ENCODE measurements around the gene KLHL21.
A peak's percentile ranks its signal among the peaks of the same experiment; 100 is the strongest.

KLHL21 gene

DNA sequence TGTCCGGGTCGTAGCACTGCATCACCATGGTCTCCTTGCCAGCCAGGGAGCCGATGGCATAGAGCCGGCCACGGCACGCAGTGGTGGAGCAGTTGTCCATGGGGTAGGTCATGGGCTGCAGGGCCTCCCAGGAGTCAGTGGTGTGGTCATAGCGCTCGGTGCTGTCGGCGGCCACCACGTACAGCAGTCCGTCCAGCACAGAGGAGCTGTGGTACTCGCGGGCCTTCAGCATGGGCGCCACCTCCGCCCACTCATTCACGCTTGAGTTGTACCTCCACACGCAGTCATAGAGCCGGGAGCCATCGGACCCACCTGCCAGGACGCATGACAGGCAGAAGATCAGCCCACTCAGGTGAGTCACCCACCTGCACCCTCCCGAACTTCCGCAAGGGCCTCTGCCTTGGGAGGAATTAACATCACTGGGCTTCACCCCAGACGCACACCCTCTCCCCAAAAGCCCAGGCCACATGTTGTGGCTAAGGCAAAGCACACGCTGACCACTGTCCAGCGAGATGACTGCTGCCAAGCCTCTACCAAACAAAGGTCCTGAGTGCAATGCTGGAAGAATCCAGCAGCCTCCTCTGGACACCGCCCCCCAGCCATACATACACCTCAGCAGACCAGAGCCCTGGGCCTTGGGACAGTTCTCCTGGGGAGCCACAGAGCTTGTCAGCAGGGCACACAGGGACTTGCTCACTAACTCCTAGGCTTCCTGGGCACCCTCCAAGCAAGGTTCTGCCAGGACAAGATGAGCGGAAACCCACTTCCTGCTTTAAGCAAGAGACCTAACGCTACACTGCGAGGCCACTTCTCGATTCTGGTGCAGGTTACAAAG, 3.3 kb downstream of the KLHL21 start:
- DNase-seq (ENCODE audit: low spot score), result peak; percentile 85

- no peak for DNase-seq (ENCODE audit: low spot score)
Observed at GRCh38 chr1:6597777-6598131, 4.9 kb downstream of the KLHL21 start.

DNA sequence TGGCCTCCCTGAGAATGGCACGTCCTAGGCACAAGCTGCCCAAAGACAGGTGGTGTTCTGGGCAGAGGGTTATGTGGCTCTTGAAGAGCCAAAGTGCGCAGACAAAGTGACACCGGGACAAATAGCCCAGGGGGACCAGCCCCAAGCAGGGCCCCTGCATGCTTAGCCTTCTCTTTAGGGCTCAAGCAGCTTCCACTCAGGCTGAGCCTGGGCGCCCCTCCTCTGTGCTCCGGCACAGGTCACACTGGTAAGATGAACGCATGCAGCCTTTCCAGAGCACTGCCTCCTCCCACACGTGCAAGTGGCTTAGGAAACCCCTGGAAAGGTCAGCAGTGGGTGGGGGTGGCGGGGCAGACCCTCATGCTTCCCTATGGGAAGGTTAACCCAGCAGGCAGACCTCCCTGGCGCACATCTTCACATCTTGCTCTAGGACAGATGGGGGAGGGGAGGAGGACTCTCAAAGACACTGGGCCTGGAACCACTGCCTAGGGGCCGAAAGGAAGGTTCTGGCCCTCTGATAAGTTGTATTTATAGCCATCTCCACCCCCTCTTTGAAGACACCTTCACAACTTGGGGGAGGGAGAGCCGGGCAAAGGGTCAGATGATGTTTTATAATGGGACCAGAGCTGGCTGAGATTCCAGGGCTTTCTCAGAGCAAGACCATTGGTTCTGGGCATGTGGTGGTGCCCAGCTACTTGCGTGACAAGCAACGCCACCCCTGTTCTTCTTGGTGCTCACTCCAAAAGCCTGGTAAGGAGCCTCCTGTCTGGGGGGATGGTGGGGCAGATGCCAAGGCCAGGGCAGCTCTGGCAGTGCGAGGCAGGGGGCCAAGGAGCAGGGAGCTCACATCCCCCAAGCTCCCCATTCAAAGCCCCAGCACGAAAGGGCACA, 5.5 kb downstream of the KLHL21 start:
- DNase-seq (ENCODE audit: low spot score), result no peak

DNA sequence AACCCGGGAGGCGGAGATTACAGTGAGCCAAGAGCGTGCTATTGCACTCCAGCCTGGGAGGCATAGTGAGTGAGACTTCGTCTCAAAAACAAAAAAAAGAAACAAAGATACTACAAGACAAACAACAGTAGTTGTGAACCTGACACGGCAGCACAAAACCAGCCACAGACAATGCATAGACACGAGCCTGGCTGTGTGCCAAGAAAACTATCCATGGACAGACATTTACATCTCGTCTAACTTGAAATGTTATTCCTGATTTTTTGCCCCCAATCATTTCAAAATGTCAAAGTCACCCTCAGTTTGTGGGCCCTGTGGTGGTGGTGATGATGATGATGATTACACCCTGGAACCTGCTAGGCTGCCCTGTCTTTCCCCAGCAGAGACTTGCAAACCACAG, 6.3 kb downstream of the KLHL21 start:
- DNase-seq (ENCODE audit: low spot score), result no peak

DNA sequence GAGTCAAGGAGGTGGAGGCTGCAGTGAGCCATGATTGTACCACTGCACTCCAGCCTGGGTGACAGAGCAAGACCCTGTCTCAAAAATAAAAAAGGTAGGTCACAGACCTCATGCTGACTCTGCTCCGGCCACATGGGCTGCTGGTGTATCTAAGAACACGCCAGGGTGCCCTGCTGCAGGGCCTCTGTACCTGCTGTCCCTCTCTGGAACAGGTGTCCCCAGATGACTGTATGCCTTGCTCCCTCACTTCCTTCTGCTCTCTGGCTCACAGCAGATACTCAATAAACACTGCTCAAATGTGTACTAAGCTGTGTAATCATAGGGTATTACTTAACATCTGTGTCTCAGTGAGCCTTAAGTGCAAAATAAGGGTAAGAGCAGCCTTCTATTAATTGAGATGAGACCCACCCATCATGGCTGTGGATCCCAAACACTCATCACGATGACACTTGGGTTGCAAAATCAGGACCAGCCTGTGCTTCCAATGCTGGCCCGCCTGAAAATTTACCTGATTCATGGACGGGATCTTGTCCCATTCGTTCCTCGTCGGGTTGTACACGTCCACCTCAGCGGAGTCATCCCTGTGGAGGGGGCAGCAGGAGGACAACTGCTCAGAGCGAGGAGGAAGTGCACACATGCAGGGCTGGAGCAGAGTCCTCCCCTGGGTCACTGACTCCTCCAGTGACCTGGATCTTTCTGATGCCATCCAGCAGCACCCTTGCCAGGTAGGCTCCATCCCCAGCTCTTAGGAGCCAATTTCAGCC, 7.5 kb downstream of the KLHL21 start:
- no peak for DNase-seq (ENCODE audit: low spot score)

- no peak for DNase-seq (ENCODE audit: low spot score)
Observed at GRCh38 chr1:6593810-6594209, 8.9 kb downstream of the KLHL21 start.

GRCh38 chr1:6592865-6593593, 9.6 kb downstream of the KLHL21 start:
- no peak for DNase-seq (ENCODE audit: low spot score)

- no peak for DNase-seq (ENCODE audit: low spot score)
Observed at GRCh38 chr1:6592441-6592840, 10.2 kb downstream of the KLHL21 start.

DNA sequence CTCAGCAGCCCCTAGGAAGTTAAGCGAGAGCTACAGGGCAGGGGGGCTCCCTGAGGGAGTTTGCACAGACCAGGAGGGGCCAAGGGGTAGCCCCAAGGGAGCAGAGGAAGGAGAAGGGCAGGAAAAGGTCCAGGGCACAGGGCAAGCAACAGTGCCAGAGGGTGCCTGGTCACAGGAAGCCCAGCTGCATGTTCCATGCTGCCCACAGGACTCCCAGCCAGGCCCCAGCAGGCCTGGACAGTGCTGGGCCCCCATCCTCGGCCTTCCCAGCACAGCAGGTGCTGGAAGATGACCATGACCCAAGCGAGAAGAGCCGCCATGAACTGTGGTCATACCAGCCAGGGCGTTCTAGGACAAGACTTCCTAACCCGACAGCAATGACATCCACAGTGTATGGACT, 11.0 kb downstream of the KLHL21 start:
- no peak for DNase-seq (ENCODE audit: low spot score)

- no peak for DNase-seq (ENCODE audit: low spot score)
Observed at GRCh38 chr1:6591222-6591621, 11.4 kb downstream of the KLHL21 start.

DNA sequence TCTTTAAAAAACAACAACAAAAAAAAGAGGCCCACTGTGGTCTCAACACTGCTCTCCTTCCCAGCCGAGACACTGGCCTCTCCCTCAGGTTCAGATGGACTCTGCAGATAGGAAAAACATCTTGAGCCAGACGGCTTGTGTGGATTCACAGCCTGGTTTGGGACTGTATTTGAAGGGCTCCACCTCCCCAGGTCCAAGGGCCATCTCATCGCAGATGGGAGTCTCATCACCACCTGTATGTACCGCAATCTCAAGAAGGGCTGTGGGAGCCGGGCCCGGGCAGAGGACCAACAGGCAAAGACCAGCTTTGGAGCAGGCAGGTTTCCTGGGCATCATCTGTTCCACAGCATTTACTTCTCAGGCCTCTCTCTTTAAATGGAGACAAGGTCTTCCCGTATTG, 12.6 kb downstream of the KLHL21 start:
- no peak for DNase-seq (ENCODE audit: low spot score)

DNA sequence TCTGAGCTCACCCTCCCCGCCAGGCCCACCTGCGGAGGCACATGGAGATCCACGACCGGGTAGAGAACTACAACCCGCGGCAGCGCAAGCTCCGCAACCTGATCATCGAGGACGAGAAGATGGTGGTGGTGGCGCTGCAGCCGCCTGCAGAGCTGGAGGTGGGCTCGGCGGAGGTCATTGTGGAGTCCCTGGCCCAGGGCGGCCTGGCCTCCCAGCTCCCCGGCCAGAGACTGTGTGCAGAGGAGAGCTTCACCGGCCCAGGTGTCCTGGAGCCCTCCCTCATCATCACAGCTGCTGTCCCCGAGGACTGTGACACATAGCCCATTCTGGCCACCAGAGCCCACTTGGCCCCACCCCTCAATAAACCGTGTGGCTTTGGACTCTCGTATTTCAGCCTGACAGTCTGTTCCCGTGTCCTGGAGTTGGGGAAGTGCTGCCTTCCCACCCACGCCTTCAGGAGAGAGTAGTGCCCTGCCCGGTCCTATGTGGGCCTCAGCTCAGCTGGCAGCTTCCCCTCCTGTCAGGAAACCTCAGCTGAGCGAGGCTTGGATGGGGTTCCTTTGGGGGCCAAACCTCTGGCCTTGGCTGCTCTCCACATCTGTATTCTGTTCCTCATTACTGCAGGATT, 13.7 kb downstream of the KLHL21 start:
- peak; percentile 22 for DNase-seq (ENCODE audit: low spot score)

DNA sequence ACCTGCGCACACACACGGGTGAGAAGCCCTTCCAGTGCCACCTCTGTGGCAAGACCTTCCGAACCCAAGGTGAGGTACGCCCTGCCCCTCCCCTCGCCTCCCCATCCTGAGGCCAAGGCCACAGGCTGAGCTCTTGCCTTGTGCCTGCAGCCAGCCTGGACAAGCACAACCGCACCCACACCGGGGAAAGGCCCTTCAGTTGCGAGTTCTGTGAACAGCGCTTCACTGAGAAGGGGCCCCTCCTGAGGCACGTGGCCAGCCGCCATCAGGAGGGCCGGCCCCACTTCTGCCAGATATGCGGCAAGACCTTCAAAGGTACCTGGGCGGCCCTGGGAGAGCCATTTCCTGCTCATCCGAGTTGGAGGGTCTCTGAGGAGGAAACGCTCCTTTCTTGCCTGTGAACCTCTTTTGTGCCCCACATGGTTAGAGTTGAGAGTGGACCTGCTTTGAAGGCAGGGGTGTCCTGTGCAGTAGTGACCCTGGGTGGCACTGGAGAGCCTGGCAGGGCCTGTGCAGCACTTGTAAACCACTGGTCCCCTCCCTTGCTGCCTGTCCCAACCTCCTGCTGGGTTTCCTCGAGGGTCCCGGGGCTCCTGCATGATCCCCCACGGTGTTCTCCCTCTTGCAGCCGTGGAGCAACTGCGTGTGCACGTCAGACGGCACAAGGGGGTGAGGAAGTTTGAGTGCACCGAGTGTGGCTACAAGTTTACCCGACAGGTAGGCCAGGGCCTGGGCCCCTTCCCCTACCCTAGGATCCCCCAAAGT, 14.4 kb downstream of the KLHL21 start:
- DNase-seq (ENCODE audit: low spot score), result no peak

DNA sequence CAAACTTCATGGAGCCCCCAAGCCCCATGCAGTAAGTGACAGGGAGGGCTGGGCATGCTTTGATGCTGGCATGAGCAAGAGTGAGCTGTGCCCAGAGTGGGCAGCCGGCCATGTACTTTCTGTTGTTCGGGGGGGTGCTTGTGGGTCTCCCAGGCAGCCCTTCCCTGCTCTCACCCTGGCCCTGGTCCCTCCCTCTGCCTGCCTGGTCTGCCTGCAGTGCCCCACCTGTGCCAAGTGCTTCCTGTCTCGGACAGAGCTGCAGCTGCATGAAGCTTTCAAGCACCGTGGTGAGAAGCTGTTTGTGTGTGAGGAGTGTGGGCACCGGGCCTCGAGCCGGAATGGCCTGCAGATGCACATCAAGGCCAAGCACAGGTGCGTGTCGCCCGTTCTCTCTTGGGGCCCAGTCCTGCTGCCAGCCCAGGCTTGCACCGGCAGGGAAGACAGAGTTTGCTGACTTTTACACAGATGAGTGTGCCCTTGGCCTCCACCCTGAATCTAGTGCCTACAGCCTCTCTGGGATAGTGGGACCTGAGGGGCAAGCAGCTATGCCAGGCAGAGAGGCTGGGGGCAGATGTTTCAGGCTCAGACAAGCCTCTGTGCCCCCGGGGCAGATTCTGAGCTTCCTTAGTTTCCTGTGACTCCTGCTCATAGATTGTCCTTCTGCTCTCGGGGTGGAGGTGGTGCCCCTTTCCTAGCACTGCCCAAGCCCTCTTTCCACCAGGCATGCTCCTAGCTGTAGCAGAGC, 15.2 kb downstream of the KLHL21 start:
- DNase-seq (ENCODE audit: low spot score), result no peak

GRCh38 chr1:6586404-6586816, 16.3 kb downstream of the KLHL21 start:
- no peak for DNase-seq (ENCODE audit: low spot score)

- DNase-seq (ENCODE audit: low spot score), result no peak
Observed at GRCh38 chr1:6585841-6586240, 16.8 kb downstream of the KLHL21 start.

GRCh38 chr1:6585081-6585722, 17.5 kb downstream of the KLHL21 start:
- DNase-seq (ENCODE audit: low spot score), result no peak

DNA sequence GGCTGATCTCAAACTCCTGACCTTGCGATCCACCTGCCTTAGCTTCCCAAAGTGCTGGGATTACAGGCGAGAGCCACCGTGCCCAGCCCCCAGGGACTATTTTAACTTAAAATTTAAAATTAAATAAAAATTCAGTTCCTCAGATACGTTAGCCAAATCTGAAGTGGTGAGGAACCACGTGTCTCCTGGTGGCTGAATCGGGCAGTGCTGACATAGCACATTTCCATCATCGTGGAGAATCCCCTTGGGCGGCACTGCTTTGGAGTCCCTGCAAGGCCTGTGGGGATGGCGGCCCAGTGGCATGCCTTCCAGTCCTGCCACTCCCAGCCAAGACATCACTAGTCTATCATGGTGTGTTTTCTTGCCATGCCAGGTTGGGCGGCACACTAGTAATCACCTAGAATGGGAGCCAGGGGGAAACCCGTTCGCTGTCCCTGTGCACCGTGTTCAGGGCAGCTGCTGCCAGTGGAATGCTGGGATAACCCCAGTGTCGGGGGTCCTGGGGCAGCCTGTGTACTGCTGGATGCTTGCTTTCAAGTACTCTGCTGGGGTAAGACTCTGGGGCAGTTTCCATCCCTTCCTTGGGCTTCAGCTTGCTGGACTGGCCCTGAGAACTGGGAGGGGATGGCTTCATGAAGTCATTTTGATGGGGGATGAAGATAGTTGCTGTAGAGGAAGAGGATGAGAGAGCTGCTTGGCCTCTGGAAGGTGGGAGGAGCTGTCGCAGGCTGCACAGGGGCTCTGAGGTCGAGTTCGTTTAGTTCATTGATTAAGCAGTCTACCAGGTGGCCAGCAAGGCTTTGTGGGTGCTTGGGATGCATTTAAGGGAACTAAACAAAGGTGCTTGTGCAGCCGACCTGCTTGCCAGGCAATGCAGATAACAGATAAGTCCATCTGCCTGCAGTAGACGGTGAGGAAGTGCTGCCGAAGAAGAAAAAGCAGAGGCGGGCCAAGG, 18.3 kb downstream of the KLHL21 start:
- no peak for DNase-seq (ENCODE audit: low spot score)

Measured in SW480 (cell line).